ENCODE results near the gene GLRA3. TPM values are rescaled to one million over a fixed set of nuclear protein-coding genes. Genes with fewer than 3 reads are reported as not detected.

The GLRA3 gene
- total and polyA plus RNA-seq, 2 of the 8 experiments (the other 6 are each of a cell fraction or from before 2014, with no cell fraction given): 0.02 TPM; not detected in 1

GRCh38 chr4:174635732-174636131 lies 193.3 kb downstream of the GLRA3 start (continued):
- TF ChIP-seq, protein P1, sequence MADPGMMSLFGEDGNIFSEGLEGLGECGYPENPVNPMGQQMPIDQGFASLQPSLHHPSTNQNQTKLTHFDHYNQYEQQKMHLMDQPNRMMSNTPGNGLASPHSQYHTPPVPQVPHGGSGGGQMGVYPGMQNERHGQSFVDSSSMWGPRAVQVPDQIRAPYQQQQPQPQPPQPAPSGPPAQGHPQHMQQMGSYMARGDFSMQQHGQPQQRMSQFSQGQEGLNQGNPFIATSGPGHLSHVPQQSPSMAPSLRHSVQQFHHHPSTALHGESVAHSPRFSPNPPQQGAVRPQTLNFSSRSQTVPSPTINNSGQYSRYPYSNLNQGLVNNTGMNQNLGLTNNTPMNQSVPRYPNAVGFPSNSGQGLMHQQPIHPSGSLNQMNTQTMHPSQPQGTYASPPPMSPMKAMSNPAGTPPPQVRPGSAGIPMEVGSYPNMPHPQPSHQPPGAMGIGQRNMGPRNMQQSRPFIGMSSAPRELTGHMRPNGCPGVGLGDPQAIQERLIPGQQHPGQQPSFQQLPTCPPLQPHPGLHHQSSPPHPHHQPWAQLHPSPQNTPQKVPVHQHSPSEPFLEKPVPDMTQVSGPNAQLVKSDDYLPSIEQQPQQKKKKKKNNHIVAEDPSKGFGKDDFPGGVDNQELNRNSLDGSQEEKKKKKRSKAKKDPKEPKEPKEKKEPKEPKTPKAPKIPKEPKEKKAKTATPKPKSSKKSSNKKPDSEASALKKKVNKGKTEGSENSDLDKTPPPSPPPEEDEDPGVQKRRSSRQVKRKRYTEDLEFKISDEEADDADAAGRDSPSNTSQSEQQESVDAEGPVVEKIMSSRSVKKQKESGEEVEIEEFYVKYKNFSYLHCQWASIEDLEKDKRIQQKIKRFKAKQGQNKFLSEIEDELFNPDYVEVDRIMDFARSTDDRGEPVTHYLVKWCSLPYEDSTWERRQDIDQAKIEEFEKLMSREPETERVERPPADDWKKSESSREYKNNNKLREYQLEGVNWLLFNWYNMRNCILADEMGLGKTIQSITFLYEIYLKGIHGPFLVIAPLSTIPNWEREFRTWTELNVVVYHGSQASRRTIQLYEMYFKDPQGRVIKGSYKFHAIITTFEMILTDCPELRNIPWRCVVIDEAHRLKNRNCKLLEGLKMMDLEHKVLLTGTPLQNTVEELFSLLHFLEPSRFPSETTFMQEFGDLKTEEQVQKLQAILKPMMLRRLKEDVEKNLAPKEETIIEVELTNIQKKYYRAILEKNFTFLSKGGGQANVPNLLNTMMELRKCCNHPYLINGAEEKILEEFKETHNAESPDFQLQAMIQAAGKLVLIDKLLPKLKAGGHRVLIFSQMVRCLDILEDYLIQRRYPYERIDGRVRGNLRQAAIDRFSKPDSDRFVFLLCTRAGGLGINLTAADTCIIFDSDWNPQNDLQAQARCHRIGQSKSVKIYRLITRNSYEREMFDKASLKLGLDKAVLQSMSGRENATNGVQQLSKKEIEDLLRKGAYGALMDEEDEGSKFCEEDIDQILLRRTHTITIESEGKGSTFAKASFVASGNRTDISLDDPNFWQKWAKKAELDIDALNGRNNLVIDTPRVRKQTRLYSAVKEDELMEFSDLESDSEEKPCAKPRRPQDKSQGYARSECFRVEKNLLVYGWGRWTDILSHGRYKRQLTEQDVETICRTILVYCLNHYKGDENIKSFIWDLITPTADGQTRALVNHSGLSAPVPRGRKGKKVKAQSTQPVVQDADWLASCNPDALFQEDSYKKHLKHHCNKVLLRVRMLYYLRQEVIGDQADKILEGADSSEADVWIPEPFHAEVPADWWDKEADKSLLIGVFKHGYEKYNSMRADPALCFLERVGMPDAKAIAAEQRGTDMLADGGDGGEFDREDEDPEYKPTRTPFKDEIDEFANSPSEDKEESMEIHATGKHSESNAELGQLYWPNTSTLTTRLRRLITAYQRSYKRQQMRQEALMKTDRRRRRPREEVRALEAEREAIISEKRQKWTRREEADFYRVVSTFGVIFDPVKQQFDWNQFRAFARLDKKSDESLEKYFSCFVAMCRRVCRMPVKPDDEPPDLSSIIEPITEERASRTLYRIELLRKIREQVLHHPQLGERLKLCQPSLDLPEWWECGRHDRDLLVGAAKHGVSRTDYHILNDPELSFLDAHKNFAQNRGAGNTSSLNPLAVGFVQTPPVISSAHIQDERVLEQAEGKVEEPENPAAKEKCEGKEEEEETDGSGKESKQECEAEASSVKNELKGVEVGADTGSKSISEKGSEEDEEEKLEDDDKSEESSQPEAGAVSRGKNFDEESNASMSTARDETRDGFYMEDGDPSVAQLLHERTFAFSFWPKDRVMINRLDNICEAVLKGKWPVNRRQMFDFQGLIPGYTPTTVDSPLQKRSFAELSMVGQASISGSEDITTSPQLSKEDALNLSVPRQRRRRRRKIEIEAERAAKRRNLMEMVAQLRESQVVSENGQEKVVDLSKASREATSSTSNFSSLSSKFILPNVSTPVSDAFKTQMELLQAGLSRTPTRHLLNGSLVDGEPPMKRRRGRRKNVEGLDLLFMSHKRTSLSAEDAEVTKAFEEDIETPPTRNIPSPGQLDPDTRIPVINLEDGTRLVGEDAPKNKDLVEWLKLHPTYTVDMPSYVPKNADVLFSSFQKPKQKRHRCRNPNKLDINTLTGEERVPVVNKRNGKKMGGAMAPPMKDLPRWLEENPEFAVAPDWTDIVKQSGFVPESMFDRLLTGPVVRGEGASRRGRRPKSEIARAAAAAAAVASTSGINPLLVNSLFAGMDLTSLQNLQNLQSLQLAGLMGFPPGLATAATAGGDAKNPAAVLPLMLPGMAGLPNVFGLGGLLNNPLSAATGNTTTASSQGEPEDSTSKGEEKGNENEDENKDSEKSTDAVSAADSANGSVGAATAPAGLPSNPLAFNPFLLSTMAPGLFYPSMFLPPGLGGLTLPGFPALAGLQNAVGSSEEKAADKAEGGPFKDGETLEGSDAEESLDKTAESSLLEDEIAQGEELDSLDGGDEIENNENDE (IDR thresholded peaks at IDR 0.05; ENCODE audit: insufficient replicate concordance, low read length): no peak
- TF ChIP-seq KDM5A (IDR thresholded peaks at IDR 0.05; ENCODE audit: low read length) (no peak), TEAD4 (IDR thresholded peaks at IDR 0.05; ENCODE audit: low read depth, low read length) (no peak), KDM4A (IDR thresholded peaks at IDR 0.05; ENCODE audit: low read depth, low read length, severe bottlenecking) (no peak), SP4 (IDR thresholded peaks at IDR 0.05; ENCODE audit: low read length) (no peak), SIRT6 (IDR thresholded peaks at IDR 0.05; ENCODE audit: low read length) (no peak), SIX5 (IDR thresholded peaks at IDR 0.05; ENCODE audit: low read depth, low read length) (no peak), POLR2A (IDR thresholded peaks at IDR 0.05; ENCODE audit: control extremely low read depth in 1 of 2, low read depth in 2 of 2, low read length in 2 of 2) (no peak)
- TF ChIP-seq, protein P2, sequence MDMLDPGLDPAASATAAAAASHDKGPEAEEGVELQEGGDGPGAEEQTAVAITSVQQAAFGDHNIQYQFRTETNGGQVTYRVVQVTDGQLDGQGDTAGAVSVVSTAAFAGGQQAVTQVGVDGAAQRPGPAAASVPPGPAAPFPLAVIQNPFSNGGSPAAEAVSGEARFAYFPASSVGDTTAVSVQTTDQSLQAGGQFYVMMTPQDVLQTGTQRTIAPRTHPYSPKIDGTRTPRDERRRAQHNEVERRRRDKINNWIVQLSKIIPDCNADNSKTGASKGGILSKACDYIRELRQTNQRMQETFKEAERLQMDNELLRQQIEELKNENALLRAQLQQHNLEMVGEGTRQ (IDR thresholded peaks at IDR 0.05; ENCODE audit: low read length): no peak

All from H1 (cell line).